Testis (tissue), 3 donors: Measurements from ENCODE around the gene DDX47. TPM values are rescaled to one million over a fixed set of nuclear protein-coding genes. Genes with fewer than 3 reads are reported as not detected.
"Not testable (repeated sequence)": the region's sequence is repeated elsewhere in the genome, so short reads cannot be mapped to it uniquely, and the experiment has no call there.

ENCODE experiments used
- DNase-seq: peaks from one replicate; pipeline ENCODE4 v3.0.0-alpha.2; 2019
- H3K27ac ChIP-seq, 2 donors: fragments of 200-600 bp; sonication (generic); one replicate each; pipeline ENCODE4 v1.5.1; 2019
- H3K27me3 ChIP-seq: fragments of 200-600 bp; sonication (generic); one replicate; pipeline ENCODE4 v1.5.1; 2019
- H3K36me3 ChIP-seq: fragments of 200-600 bp; sonication (generic); one replicate; pipeline ENCODE4 v1.5.1; 2017; ENCODE audit warnings: low read depth; ENCODE audit errors: missing control alignments
- H3K4me1 ChIP-seq: fragments of 200-600 bp; sonication (generic); one replicate; pipeline ENCODE4 v1.5.1; 2019
- H3K4me3 ChIP-seq, 2 donors: fragments of 200-600 bp; sonication (generic); one replicate each; pipeline ENCODE4 v1.5.1; 2017 to 2019
- H3K9me3 ChIP-seq: fragments of 200-600 bp; sonication (generic); one replicate; pipeline ENCODE4 v1.5.1; 2017
- POLR2A ChIP-seq: fragments of 450-650 bp; IDR thresholded peaks from one replicate; pipeline ENCODE4 v1.6.1; 2017; ENCODE audit warnings: antibody characterized with exemption, mild to moderate bottlenecking, moderate library complexity
- WGBS, 2 donors: methylation state at CpG; one replicate each; pipeline ENCODE4 v1.1.5; 2018; 5-methylcytosine and 5-hydroxymethylcytosine counted together
- intact Hi-C: fragments of 100-400 bp; cut with DNase I; formaldehyde crosslinking; loops from one replicate; pipeline ENCODE4 v1.15.1; 2023; ENCODE audit warnings: low total_unique reads
- polyA plus RNA-seq: library from polyadenylated mRNA; stranded (reverse); fragments of 350-450 nt; fragmentation: Illumina TruSeq; extraction: RNeasy Lipid Tissue Mini Kit (QIAGEN cat#74804); gene quantifications from one replicate; pipeline ENCODE4 v1.2.3, GENCODE V29; 2014; ENCODE audit warnings: low read depth, low replicate concordance; ENCODE audit not compliant: insufficient read depth
- total RNA-seq, 2 donors: library from RNA; depleted of rRNA; stranded (reverse); fragments of >200 nt; gene quantifications; one replicate each; pipeline ENCODE4 v1.2.3, GENCODE V29; 2016
- TF ChIP-seq, protein P1 (sequence below), 3 experiments: fragments of 450-650 bp in 2 of 3; fragments of 200-600 bp in 1 of 3; sonication (generic) in 1 of 3; IDR thresholded peaks; one replicate each; pipeline ENCODE4 v1.5.1; 2016 to 2019; ENCODE audit warnings: antibody characterized with exemption in 3 of 3, mild to moderate bottlenecking in 2 of 3, moderate library complexity in 1 of 3

The DDX47 gene
- total and polyA plus RNA-seq, 3 donors from 2014 or later, result 52.4 to 85.4 (median 82.4) TPM

DNA sequence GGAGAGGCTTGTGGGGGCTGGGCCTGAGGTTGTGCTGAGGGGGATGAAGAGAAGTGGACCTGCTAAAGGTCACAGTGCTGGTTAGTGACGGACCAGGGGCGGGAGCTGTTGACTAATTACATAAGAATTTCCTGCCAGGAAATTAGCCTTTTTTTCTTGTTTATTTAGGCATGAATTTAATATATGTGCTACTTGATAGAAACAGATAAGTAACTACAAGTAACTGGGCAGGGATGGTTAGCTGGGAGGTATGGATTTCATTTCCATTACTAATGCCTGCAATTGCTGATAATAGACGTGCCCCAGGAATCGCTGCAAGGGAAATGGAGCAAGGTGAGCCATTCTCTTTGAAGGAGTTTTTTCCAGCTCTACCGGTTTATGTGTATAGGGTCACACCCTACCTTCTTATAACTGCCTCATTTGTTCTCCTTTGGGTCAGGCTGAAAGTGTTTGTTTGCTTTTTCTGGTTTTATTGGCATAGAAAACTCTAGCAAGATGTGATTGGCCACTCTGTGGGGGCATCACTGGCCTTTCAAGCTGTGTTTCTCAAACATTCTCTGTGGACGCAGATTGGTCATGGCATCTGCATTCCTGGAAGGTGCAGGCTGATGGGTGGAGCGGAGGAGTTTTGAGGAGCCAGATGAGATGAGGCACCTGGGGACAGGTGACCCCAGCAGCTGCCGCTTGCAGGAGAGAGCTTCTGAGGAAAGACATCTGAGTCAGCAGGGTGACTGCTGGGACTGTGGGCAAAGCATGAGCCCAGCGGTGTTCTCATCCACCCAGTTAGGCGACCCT, 59.2 kb downstream of the DDX47 start:
- intact Hi-C loops, result no loop called here
- H3K27me3 ChIP-seq, result no peaks in the 10 kb centered on the region
- DNase-seq, result no peak

DNA sequence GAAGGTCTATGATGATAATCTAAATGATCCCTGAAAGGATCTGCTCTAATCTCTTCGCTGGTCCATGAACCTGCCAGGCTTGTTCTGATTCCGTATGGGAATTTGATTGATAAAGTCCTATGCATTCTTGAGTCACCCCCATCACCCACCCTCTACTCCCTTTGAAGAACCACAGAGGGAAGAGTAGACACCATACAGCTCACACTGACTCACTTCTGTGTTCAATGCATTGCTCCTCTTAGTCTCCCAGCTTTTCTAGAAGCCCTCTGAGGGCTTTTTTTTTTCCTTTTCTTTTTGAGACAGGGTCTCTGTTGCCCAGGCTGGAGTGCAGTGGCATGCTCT, 59.8 kb downstream of the DDX47 start:
- Histone ChIP-seq H3K36me3 (no peaks in the 10 kb centered on the region), H3K4me1 (no peaks in the 10 kb centered on the region), H3K9me3 (no peaks in the 10 kb centered on the region), H3K4me3 (no peak overlapping the region), H3K27me3 (no peaks in the 10 kb centered on the region), H3K27ac (no peak overlapping the region)
- 84 to 92% methylated on average over 2 of the region's 2 CpGs for WGBS, 2 donors
- no peak for DNase-seq
- TF ChIP-seq POLR2A, result no peak
- TF ChIP-seq, protein P1, sequence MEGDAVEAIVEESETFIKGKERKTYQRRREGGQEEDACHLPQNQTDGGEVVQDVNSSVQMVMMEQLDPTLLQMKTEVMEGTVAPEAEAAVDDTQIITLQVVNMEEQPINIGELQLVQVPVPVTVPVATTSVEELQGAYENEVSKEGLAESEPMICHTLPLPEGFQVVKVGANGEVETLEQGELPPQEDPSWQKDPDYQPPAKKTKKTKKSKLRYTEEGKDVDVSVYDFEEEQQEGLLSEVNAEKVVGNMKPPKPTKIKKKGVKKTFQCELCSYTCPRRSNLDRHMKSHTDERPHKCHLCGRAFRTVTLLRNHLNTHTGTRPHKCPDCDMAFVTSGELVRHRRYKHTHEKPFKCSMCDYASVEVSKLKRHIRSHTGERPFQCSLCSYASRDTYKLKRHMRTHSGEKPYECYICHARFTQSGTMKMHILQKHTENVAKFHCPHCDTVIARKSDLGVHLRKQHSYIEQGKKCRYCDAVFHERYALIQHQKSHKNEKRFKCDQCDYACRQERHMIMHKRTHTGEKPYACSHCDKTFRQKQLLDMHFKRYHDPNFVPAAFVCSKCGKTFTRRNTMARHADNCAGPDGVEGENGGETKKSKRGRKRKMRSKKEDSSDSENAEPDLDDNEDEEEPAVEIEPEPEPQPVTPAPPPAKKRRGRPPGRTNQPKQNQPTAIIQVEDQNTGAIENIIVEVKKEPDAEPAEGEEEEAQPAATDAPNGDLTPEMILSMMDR (IDR thresholded peaks at IDR 0.05), result no peak
- intact Hi-C loops, result no loop called here

More for the DNA sequence above, 59.2 kb downstream of the DDX47 start:
- no peaks in the 10 kb centered on the region for H3K9me3 ChIP-seq
- no peaks in the 10 kb centered on the region for H3K4me1 ChIP-seq
- no peak overlapping the region for H3K4me3 ChIP-seq
- 86 to 89% methylated on average over 10 of the region's 10 CpGs for WGBS, 2 donors
- no peaks in the 10 kb centered on the region for H3K36me3 ChIP-seq
- no peak overlapping the region for H3K27ac ChIP-seq
- no peak for TF ChIP-seq POLR2A
- TF ChIP-seq, protein P1 (IDR thresholded peaks at IDR 0.05), result no peak

DNA sequence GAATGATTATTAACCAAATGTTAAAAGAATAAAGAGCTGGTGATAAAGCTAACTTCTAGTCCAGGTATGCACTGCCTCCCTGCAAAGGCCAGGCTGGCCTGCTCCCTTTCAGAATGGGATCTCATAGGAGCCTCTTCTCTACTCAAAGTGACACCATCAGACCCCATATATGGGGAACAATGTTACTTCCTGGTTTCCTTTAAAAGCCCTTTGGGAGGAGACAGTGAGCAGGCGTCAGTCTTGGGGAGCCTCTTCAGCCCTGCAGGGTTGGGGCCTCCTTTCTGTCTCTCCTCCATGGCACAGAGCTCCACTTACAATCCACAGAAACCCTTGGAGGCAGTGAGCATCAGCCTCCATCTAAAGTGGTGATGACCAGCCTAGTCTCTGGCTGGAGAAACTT, 60.9 kb downstream of the DDX47 start:
- no peaks in the 10 kb centered on the region for H3K27me3 ChIP-seq
- no peak overlapping the region for H3K4me3 ChIP-seq
- intact Hi-C loops, result no loop called here
- TF ChIP-seq, protein P1 (IDR thresholded peaks at IDR 0.05), result no peak
- TF ChIP-seq POLR2A, result no peak
- no peak for DNase-seq
- WGBS, 2 donors, result 57 to 82% methylated on average over 1 of the region's 1 CpG
- no peaks in the 10 kb centered on the region for H3K9me3 ChIP-seq
- H3K36me3 ChIP-seq, result no peaks in the 10 kb centered on the region
- H3K27ac ChIP-seq, result no peak overlapping the region
- H3K4me1 ChIP-seq, result no peaks in the 10 kb centered on the region

DNA sequence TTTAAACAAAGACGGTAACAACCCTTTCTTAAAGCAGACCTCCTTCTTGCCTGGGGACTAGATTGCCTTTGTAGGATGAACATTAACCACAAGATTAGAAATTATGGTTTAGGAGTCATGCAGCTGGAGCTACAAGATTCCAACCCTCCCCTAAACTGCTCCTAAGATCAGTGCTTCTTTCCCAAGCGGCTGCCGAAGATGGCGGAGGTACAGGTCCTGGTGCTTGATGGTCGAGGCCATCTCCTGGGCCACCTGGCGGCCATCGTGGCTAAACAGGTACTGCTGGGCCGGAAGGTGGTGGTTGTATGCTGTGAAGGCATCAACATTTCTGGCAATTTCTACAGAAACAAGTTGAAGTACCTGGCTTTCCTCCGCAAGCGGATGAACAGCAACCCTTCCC, 62.2 kb downstream of the DDX47 start:
- H3K27ac ChIP-seq, H3K4me3 ChIP-seq, H3K27me3 ChIP-seq, H3K4me1 ChIP-seq, H3K9me3 ChIP-seq, H3K36me3 ChIP-seq, DNase-seq, intact Hi-C loops: not testable (repeated sequence)
- WGBS, 2 donors, result 90 to 98% methylated on average over 8 to 10 of the region's 10 CpGs

DNA sequence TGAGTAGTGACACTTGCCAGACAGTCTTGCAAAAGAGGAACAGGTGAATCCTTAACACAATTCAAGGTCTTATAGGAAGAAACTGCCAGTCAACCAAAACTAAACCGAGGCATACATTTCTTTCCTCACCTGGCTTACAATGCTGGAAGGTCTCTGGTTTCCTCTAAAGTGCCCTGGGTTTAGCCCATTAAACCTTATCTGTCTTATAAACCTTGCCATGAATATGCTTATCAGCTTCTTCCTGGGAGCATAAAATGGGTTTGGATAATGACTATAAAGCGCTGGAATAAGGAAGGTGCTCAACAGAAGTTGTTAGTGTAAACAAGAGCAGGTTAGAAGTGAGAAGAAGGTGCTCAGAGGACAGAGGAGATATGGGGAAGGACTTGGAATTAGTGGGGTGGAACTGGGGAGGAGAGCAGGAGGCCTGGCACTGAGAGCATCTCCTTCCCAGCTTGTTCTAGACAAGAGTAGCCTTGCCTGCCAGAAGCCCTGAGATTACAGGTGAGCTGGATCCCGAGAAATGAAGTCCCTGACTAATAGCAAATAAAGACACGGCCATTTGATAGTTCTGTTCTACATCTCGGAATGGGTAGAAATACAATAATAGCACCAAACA, 64.1 kb downstream of the DDX47 start:
- 76 to 85% methylated on average over 5 of the region's 5 CpGs for WGBS, 2 donors
- no peak for DNase-seq
- Histone ChIP-seq H3K4me1 (no peaks in the 10 kb centered on the region), H3K36me3 (no peaks in the 10 kb centered on the region), H3K4me3 (no peak overlapping the region), H3K27me3 (no peaks in the 10 kb centered on the region), H3K9me3 (no peaks in the 10 kb centered on the region), H3K27ac (no peak overlapping the region)
- TF ChIP-seq, protein P1 (IDR thresholded peaks at IDR 0.05), result no peak
- intact Hi-C loops, result no loop called here
